Epithelial cell of proximal tubule (primary cell): ENCODE data around the gene CDH13. TPM values are rescaled to one million over a fixed set of nuclear protein-coding genes. Genes with fewer than 3 reads are reported as not detected.

Experiments used
- DNase-seq: peaks from one replicate; pipeline ENCODE4 v3.0.0-alpha.2; 2011; ENCODE audit warnings: low read depth
- H3K4me3 ChIP-seq: 2 replicates; pipeline ENCODE4 v1.5.1; 2011; ENCODE audit warnings: low read depth, mild to moderate bottlenecking, low read length
- total RNA-seq: library from RNA; depleted of rRNA; stranded (reverse); fragments of >200 nt; gene quantifications from 2 replicates; pipeline ENCODE4 v1.2.3, GENCODE V29; 2015
- TF ChIP-seq, protein P1 (sequence below): conservative IDR thresholded peaks from 2 replicates; pipeline ENCODE4 v1.5.1; 2012; ENCODE audit warnings: low read depth, mild to moderate bottlenecking, low read length

CDH13 gene
- total RNA-seq, 1 donor from 2014 or later, result 85.4 TPM

DNA sequence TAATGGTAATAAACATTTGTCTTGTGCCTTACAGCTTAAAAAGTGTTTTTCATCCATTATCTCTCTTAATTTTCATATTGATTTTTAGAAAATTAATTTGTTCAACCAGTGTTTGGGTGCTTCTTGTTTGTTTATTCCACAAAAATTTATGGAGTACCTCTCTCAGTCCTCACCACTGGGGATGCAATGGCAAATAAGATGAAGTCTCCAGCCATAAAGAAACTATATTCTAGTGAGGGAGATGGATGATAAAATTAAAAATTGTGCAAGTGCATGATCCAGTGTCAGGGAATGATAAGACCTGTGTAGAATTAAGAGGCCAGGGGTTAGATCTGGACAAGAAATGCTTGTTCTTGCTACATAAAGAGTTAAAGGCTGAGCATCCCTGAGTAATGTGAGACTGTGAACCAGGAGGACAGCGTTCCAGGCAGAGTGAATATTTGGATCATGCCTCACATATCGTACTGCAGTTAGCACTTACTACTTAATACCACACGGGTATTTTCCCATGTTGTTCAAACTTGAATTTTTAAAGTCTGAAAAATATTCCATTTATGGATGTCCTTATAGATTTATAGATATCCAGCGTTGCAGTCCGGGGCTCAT lies 645.3 kb downstream of the CDH13 start:
- TF ChIP-seq, protein P1, sequence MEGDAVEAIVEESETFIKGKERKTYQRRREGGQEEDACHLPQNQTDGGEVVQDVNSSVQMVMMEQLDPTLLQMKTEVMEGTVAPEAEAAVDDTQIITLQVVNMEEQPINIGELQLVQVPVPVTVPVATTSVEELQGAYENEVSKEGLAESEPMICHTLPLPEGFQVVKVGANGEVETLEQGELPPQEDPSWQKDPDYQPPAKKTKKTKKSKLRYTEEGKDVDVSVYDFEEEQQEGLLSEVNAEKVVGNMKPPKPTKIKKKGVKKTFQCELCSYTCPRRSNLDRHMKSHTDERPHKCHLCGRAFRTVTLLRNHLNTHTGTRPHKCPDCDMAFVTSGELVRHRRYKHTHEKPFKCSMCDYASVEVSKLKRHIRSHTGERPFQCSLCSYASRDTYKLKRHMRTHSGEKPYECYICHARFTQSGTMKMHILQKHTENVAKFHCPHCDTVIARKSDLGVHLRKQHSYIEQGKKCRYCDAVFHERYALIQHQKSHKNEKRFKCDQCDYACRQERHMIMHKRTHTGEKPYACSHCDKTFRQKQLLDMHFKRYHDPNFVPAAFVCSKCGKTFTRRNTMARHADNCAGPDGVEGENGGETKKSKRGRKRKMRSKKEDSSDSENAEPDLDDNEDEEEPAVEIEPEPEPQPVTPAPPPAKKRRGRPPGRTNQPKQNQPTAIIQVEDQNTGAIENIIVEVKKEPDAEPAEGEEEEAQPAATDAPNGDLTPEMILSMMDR, result no peak
- H3K4me3 ChIP-seq, result no peak overlapping the region
- no peak for DNase-seq

DNA sequence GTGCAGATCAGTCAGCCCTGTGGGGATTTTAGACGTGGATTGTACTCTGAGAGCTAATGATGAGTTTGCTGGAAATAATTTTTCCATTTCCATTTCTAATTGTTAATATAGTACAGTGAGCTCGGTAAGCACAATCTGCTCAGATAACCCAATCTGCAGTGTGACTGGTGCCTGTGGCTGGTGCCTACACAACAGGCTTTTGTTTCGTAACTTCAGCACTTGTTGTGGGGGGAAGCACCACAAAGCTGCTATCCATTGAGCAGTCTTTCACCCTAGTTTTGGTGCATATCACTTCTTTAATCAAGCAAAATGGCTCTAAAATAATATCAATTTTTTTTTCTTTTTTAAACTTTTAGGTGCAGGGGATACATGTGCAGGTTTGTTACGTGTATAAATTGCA lies 646.1 kb downstream of the CDH13 start:
- no peak overlapping the region for H3K4me3 ChIP-seq
- no peak for DNase-seq
- TF ChIP-seq, protein P1, result no peak

DNA sequence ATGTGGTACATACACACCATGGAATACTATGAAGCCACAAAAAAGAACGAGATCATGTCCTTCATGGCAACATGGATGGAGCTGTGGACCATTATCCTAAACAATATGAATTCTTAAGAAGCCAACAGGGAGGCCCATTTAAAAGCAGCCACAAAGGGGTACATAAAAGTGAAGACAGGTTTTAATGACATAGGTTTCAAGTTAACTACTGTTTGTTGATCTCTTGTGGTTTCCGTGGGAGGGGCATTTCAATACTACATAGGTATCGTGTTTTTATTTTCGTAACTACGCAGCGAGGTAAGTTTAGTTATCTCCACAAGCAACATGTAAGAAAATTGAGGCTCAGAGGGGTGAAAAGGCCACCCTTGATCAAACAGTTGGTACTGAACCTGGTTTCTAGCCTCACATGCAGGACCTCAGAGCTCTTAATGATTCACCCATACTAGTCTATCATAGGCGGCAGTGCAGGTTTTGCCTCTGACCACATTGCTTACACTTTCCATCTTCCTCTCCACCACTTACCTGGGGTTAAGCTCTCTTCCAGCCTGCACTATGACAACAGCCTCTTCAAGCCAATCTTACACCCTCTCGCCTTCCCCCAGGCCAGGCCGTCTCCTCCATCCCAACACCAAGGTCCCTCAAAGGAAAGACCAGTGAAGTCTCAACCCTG lies 646.9 kb downstream of the CDH13 start:
- TF ChIP-seq, protein P1, result no peak
- DNase-seq, result no peak

DNA sequence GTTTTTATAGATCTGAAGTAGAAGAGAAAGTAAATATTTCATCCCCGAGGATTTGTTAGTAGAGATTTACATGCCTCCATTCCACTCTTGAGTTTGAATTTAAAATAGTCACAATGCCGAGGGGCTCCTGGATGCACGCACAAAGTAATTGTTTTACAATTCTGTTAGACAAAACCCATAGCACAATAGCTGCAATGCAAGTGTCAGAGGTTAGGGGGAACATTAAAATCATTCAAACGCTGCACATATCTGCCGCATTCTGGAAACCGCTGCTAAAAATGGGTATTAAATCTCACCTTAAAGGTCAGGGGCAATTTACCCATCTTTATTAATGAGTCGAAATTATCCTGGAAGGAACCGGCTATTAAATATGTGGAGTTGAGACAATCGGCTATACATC lies 652.5 kb downstream of the CDH13 start:
- TF ChIP-seq, protein P1, result no peak
- no peak overlapping the region for H3K4me3 ChIP-seq

More for the DNA sequence above, 646.9 kb downstream of the CDH13 start:
- H3K4me3 ChIP-seq, result no peak overlapping the region

DNA sequence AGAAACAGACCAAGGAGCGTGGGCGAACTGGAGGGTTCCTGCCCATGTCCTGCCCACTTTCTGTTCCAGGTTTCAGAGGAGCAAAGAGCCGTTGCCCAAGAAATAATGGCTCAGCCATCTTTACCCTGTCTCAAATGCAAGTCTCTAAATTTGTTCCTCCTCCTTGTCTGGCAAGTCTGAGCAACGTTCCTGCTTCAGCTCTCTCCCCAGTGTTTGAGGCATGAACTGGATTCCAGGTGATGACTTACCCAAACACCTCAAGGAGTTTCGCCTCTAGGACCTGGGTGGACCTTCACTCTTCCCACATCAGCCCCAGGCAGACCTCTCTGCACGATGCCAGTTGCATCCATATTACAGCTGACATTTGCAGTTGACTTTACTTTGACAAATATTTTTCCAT lies 659.2 kb downstream of the CDH13 start:
- H3K4me3 ChIP-seq, result no peak overlapping the region
- no peak for DNase-seq
- TF ChIP-seq, protein P1, result no peak

More for the DNA sequence above, 652.5 kb downstream of the CDH13 start:
- DNase-seq, result no peak

DNA sequence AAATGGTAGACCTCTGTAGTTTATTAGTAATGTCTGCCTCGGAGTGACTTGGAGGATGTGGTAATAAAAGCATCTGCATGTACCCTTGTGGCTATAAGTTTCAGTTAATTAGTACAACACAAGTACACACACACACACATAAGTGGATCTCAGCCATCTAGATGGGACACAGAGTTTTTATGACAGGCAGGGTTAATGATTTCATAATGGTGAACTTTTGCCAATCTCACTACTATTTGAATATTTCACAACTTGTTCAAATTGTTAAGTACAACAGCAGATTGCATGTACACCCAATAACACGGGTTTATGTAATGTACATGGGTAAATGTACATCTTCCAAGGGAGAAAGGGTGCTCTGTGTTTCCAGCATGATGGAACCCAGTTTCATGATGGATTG lies 669.7 kb downstream of the CDH13 start:
- DNase-seq, result no peak
- no peak overlapping the region for H3K4me3 ChIP-seq
- TF ChIP-seq, protein P1, result no peak

DNA sequence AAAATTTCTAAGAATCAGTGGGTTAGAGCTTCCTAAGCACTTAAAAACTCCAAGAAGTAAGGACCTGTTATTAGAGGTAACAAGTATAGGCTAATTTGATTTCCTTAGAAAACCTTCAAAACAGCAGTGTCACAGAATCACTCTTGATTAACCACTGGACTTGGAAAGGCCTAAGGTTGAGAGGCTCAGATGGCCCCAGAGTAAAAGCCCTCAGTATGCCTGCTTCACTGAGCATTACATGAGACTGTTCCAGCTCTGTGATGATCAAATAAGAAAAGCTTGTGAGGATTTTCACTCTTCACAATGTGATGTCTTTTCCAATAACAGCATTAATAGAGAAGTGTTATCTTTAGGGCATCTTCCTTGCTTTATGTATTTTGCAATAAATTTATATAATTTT lies 671.8 kb downstream of the CDH13 start:
- H3K4me3 ChIP-seq, result no peak overlapping the region
- no peak for DNase-seq
- TF ChIP-seq, protein P1, result no peak
